HCT116 (cell line): ENCODE results near the gene PITRM1. TPM values are rescaled to one million over a fixed set of nuclear protein-coding genes. Genes with fewer than 3 reads are reported as not detected.

Source experiments
- ATAC-seq: fragments of 200-7000 bp; cut with Tn5 transposase; 2 replicates; pipeline ENCODE4 v1.9.1; 2020; ENCODE audit warnings: mild to moderate bottlenecking, moderate library complexity
- BruUV-seq: library from RNA; stranded (reverse); fragments of 400-500 nt; replicated peaks from 2 replicates; lab custom pipeline; 2021; lab: Mats Ljungman, UMichigan
- CTCF ChIA-PET: fragments of 300-600 bp; sonication (Branson Sonifier 250); formaldehyde crosslinking; loops from one replicate; lab custom pipeline; 2021; ENCODE audit warnings: antibody characterized with exemption; lab: Charles Lee
- POLR2A ChIA-PET: fragments of 300-600, 350-600 bp; sonication (Branson Sonifier 250); formaldehyde crosslinking; loops from one replicate; lab custom pipeline; 2021; ENCODE audit warnings: antibody characterized with exemption; lab: Charles Lee
- RAD21 ChIA-PET, 2 experiments: fragments of 300-600 bp; sonication (Branson Sonifier 250); formaldehyde crosslinking; loops; one replicate each; lab custom pipeline; 2023; ENCODE audit warnings: low total read pairs in 2 of 2; ENCODE audit not compliant: uncharacterized antibody in 2 of 2, unreplicated experiment in 2 of 2, low non-redundant PET in 1 of 2; lab: Charles Lee
- DNase-seq: peaks from one replicate; pipeline ENCODE4 v3.0.0-alpha.2; 2010; ENCODE audit warnings: low read depth, low spot score
- H2AFZ ChIP-seq: fragments of 200-600 bp; shearing (Covaris generic), sonication (generic); 2 replicates; pipeline ENCODE4 v1.6.1; 2017; ENCODE audit warnings: low read depth, mixed run types, mixed read lengths, antibody characterized with exemption, low read length; ENCODE audit not compliant: poor library complexity, severe bottlenecking
- H3K27ac ChIP-seq: 2 replicates; pipeline ENCODE4 v1.5.1; 2012; ENCODE audit warnings: low read depth, low read length
- H3K27me3 ChIP-seq: fragments of 200-600 bp; sonication (generic); 2 replicates; pipeline ENCODE4 v1.6.1; 2016; ENCODE audit warnings: mixed run types, low read length, mixed read lengths; ENCODE audit not compliant: insufficient read depth
- H3K36me3 ChIP-seq, 2 experiments: fragments of 200-500 bp in 1 of 2; fragments of 200-600 bp in 1 of 2; sonication (Bioruptor generic) in 1 of 2; sonication (generic) in 1 of 2; 2 replicates each; pipeline versions ENCODE4 v1.5.1 to v1.6.1; 2014 to 2016; ENCODE audit warnings: low read length in 2 of 2, inconsistent platforms in 1 of 2, mixed read lengths in 1 of 2, mixed run types in 1 of 2; ENCODE audit not compliant: insufficient read depth in 2 of 2, control insufficient read depth in 1 of 2
- H3K4me1 ChIP-seq, 2 experiments: fragments of 200-600 bp in 1 of 2; sonication (generic) in 1 of 2; 2 replicates each; pipeline versions ENCODE4 v1.5.1 to v1.6.1; 2012 to 2017; ENCODE audit warnings: low read length in 2 of 2, inconsistent platforms in 1 of 2, mild to moderate bottlenecking in 1 of 2, mixed read lengths in 1 of 2, mixed run types in 1 of 2, moderate library complexity in 1 of 2; ENCODE audit not compliant: insufficient read depth in 2 of 2, control insufficient read depth in 1 of 2
- H3K4me2 ChIP-seq: fragments of 200-600 bp; sonication (generic); 2 replicates; pipeline ENCODE4 v1.6.1; 2017; ENCODE audit warnings: mixed run types, low read length, mixed read lengths
- H3K4me3 ChIP-seq, 2 experiments: fragments of 200-600 bp in 1 of 2; sonication (generic) in 1 of 2; replicated peaks in 1 of 2; 2 replicates each; pipeline ENCODE4 v1.5.1; 2011 to 2016; ENCODE audit warnings: low read length in 2 of 2, control low read depth in 1 of 2, low read depth in 1 of 2, mild to moderate bottlenecking in 1 of 2, mixed read lengths in 1 of 2, mixed run types in 1 of 2
- H3K79me2 ChIP-seq: fragments of 200-600 bp; sonication (generic); 2 replicates; pipeline ENCODE4 v1.6.1; 2017; ENCODE audit warnings: mild to moderate bottlenecking, mixed run types, low read length, moderate library complexity, mixed read lengths; ENCODE audit not compliant: insufficient read depth
- H3K9ac ChIP-seq: fragments of 200-600 bp; sonication (generic); 2 replicates; pipeline ENCODE4 v1.6.1; 2016; ENCODE audit warnings: low read length, mixed read lengths
- H3K9me2 ChIP-seq: fragments of 200-600 bp; sonication (generic), shearing (Covaris generic); 2 replicates; pipeline ENCODE4 v1.6.1; 2017; ENCODE audit warnings: mixed run types, mild to moderate bottlenecking, moderate library complexity; ENCODE audit not compliant: insufficient read depth
- H3K9me3 ChIP-seq, 2 experiments: fragments of 200-500 bp in 1 of 2; fragments of 200-600 bp in 1 of 2; sonication (Bioruptor generic) in 1 of 2; sonication (generic) in 1 of 2; 2 replicates each; pipeline ENCODE4 v1.6.1; 2014 to 2017; ENCODE audit warnings: low read length in 2 of 2, mixed read lengths in 2 of 2, inconsistent platforms in 1 of 2, low read depth in 1 of 2, mild to moderate bottlenecking in 1 of 2, mixed run types in 1 of 2, moderate library complexity in 1 of 2; ENCODE audit not compliant: control insufficient read depth in 1 of 2, insufficient read depth in 1 of 2
- H4K20me1 ChIP-seq: fragments of 200-600 bp; sonication (generic), shearing (Covaris generic); 2 replicates; pipeline ENCODE4 v1.6.1; 2017; ENCODE audit warnings: mixed run types, mild to moderate bottlenecking, moderate library complexity; ENCODE audit not compliant: insufficient read depth
- CBX3 ChIP-seq: IDR thresholded peaks from 2 replicates; pipeline ENCODE4 v1.6.1; 2012; ENCODE audit warnings: low read depth
- CEBPB ChIP-seq: IDR thresholded peaks from 2 replicates; pipeline ENCODE4 v1.6.1; 2012; ENCODE audit warnings: low read depth
- EGR1 ChIP-seq: IDR thresholded peaks from 2 replicates; pipeline ENCODE4 v1.6.1; 2012; ENCODE audit warnings: low read depth
- ELF1 ChIP-seq: IDR thresholded peaks from 2 replicates; pipeline ENCODE4 v1.6.1; 2012; ENCODE audit warnings: low read depth, borderline replicate concordance
- EZH2 ChIP-seq: fragments of 200-600 bp; sonication (generic); IDR thresholded peaks from 2 replicates; pipeline ENCODE4 v1.6.1; 2017; ENCODE audit warnings: antibody characterized with exemption, mixed run types
- EZH2phosphoT487 ChIP-seq: fragments of 200-600 bp; IDR thresholded peaks from 2 replicates; pipeline ENCODE4 v1.6.1; 2018; ENCODE audit warnings: antibody characterized with exemption, borderline replicate concordance
- FOSL1 ChIP-seq: IDR thresholded peaks from 2 replicates; pipeline ENCODE4 v1.6.1; 2012; ENCODE audit warnings: low read depth
- JUND ChIP-seq: IDR thresholded peaks from 2 replicates; pipeline ENCODE4 v1.6.1; 2012
- RAD21 ChIP-seq: IDR thresholded peaks from 2 replicates; pipeline ENCODE4 v1.6.1; 2012; ENCODE audit warnings: low read depth, mild to moderate bottlenecking
- SIN3A ChIP-seq: IDR thresholded peaks from 2 replicates; pipeline ENCODE4 v1.6.1; 2012; ENCODE audit warnings: low read depth
- SRF ChIP-seq: IDR thresholded peaks from 2 replicates; pipeline ENCODE4 v1.6.1; 2012; ENCODE audit warnings: low read depth
- ZFX ChIP-seq: fragments of 450-650 bp; IDR thresholded peaks from 2 replicates; pipeline ENCODE4 v1.6.1; 2017
- intact Hi-C: fragments of 100-400 bp; cut with micrococcal nuclease; formaldehyde crosslinking; loops from 2 replicates; pipeline ENCODE4 v1.10.0; 2022
- total RNA-seq: library from RNA; stranded (reverse); gene quantifications from one replicate; pipeline ENCODE4 v1.2.1, GENCODE V29; 2021; ENCODE audit not compliant: unreplicated experiment

Gene PITRM1
- total RNA-seq, 1 experiment from 2014 or later: 59.5 TPM

- intact Hi-C loops: no loop called here
- no peak overlapping the region for H3K4me3 ChIP-seq
- ChIA-PET POLR2A (no interaction called here), RAD21 (no interaction called here), CTCF (no interaction called here)
- no peak overlapping the region for H3K9ac ChIP-seq
- no peak overlapping the region for H2AFZ ChIP-seq
- no peaks in the 10 kb centered on the region for H3K36me3 ChIP-seq
- no peaks in the 10 kb centered on the region for H3K9me3 ChIP-seq
- H4K20me1 ChIP-seq: no peaks in the 10 kb centered on the region
- H3K27me3 ChIP-seq: no peaks in the 10 kb centered on the region
- H3K4me2 ChIP-seq: no peak overlapping the region
- no peak overlapping the region for H3K27ac ChIP-seq
- H3K79me2 ChIP-seq: no peaks in the 10 kb centered on the region
- peaks cover 0 to 7% of the 10 kb centered on the region in 2 experiments; a peak in 3 of 4 replicates for H3K4me1 ChIP-seq
- no peak for DNase-seq
- H3K9me2 ChIP-seq: no peaks in the 10 kb centered on the region
- no peak for TF ChIP-seq EZH2
- TF ChIP-seq CEBPB: no peak
- no peak for TF ChIP-seq ELF1
- no peak for TF ChIP-seq JUND
- TF ChIP-seq SIN3A: no peak
- TF ChIP-seq ZFX: no peak
- no peak for TF ChIP-seq EGR1
- TF ChIP-seq SRF: no peak
- no peak for TF ChIP-seq RAD21
- no peak for TF ChIP-seq EZH2phosphoT487
- TF ChIP-seq CBX3: no peak
- TF ChIP-seq FOSL1: no peak
- TF ChIP-seq, all 23 proteins: peak for 0
- no TSS peak for BruUV-seq
- no peak for ATAC-seq
These were observed 5.5 kb upstream of the PITRM1 start for GRCh38 chr10:3178042-3178441.
